Panc1 (cell line): ENCODE measurements around the gene WDR72. TPM values are rescaled to one million over a fixed set of nuclear protein-coding genes. Genes with fewer than 3 reads are reported as not detected.

Experiments used
- ATAC-seq: fragments of 200-7000 bp; cut with Tn5 transposase; 2 replicates; pipeline ENCODE4 v1.9.1; 2020; ENCODE audit warnings: mild to moderate bottlenecking, moderate library complexity
- BruUV-seq: library from RNA; stranded (reverse); fragments of 400-500 nt; replicated peaks from 2 replicates; lab custom pipeline; 2021; lab: Mats Ljungman, UMichigan
- CTCF ChIA-PET: fragments of 300-600 bp; sonication (Branson Sonifier 250); formaldehyde crosslinking; loops from one replicate; lab custom pipeline; 2022; ENCODE audit warnings: antibody characterized with exemption; lab: Charles Lee
- POLR2A ChIA-PET: fragments of 300-600 bp; sonication (Branson Sonifier 250); formaldehyde crosslinking; loops from one replicate; lab custom pipeline; 2022; ENCODE audit warnings: antibody characterized with exemption; lab: Charles Lee
- DNase-seq: peaks from one replicate; pipeline ENCODE4 v3.0.0-alpha.2; 2010; ENCODE audit warnings: low read depth, low spot score
- H3K27ac ChIP-seq: 2 replicates; pipeline ENCODE4 v1.5.1; 2011; ENCODE audit warnings: mild to moderate bottlenecking, low read length, inconsistent platforms
- H3K27me3 ChIP-seq: fragments of 200-500 bp; sonication (Bioruptor generic); 2 replicates; pipeline ENCODE4 v1.6.0; 2014; ENCODE audit warnings: low read length, inconsistent platforms; ENCODE audit not compliant: control insufficient read depth, insufficient read depth
- H3K36me3 ChIP-seq: fragments of 200-500 bp; sonication (Bioruptor generic); 2 replicates; pipeline ENCODE4 v1.5.1; 2014; ENCODE audit warnings: inconsistent platforms, mild to moderate bottlenecking, low read length, moderate library complexity; ENCODE audit not compliant: control insufficient read depth, insufficient read depth
- H3K4me1 ChIP-seq: 2 replicates; pipeline ENCODE4 v1.5.1; 2011; ENCODE audit warnings: inconsistent platforms, mild to moderate bottlenecking, low read length, moderate library complexity; ENCODE audit not compliant: control insufficient read depth, insufficient read depth
- H3K4me3 ChIP-seq, 2 experiments: 2 replicates each; pipeline ENCODE4 v1.5.1; 2011 to 2012; ENCODE audit warnings: low read depth in 2 of 2, low read length in 2 of 2, mild to moderate bottlenecking in 2 of 2, inconsistent platforms in 1 of 2, moderate library complexity in 1 of 2
- H3K9me3 ChIP-seq: fragments of 200-500 bp; sonication (Bioruptor generic); 2 replicates; pipeline ENCODE4 v1.5.1; 2014; ENCODE audit warnings: low read depth, mild to moderate bottlenecking, inconsistent platforms, low read length, moderate library complexity; ENCODE audit not compliant: control insufficient read depth, insufficient read depth
- POLR2AphosphoS5 ChIP-seq: IDR thresholded peaks from 2 replicates; pipeline ENCODE4 v1.6.1; 2012; ENCODE audit warnings: mild to moderate bottlenecking, low read depth, low read length, moderate library complexity
- SIN3A ChIP-seq: IDR thresholded peaks from 2 replicates; pipeline ENCODE4 v1.6.1; 2012; ENCODE audit warnings: low read depth, mild to moderate bottlenecking, low read length, moderate library complexity, borderline replicate concordance; ENCODE audit not compliant: insufficient read depth
- TCF7L2 ChIP-seq: IDR thresholded peaks from 2 replicates; pipeline ENCODE4 v1.6.1; 2011; ENCODE audit warnings: mild to moderate bottlenecking, low read depth, low read length, inconsistent platforms
- in situ Hi-C: cut with HindIII; loops from 2 replicates; pipeline ENCODE4 v1.10.0; 2016; ENCODE audit warnings: low sequenced_read_pairs, low pct_unique_long_range_greater_than_20kb
- intact Hi-C: fragments of 100-400 bp; cut with micrococcal nuclease; formaldehyde crosslinking; loops from one replicate; pipeline ENCODE4 v1.10.0; 2022; ENCODE audit not compliant: unreplicated experiment
- total RNA-seq: library from RNA; stranded (reverse); gene quantifications from one replicate; pipeline ENCODE4 v1.2.1, GENCODE V29; 2021; ENCODE audit not compliant: unreplicated experiment
- TF ChIP-seq, protein P1 (sequence below), 2 experiments: IDR thresholded peaks; 2 replicates each; pipeline ENCODE4 v1.6.1; 2011 to 2012; ENCODE audit warnings: low read depth in 2 of 2, control low read depth in 1 of 2, low read length in 1 of 2, mild to moderate bottlenecking in 1 of 2, moderate library complexity in 1 of 2; ENCODE audit not compliant: insufficient read depth in 1 of 2
- TF ChIP-seq, protein P2 (sequence below): fragments of 450-650 bp; IDR thresholded peaks from 2 replicates; pipeline ENCODE4 v1.5.1; 2017; ENCODE audit warnings: mild to moderate bottlenecking

The WDR72 gene
- total RNA-seq, 1 experiment from 2014 or later = 0.03 TPM

DNA sequence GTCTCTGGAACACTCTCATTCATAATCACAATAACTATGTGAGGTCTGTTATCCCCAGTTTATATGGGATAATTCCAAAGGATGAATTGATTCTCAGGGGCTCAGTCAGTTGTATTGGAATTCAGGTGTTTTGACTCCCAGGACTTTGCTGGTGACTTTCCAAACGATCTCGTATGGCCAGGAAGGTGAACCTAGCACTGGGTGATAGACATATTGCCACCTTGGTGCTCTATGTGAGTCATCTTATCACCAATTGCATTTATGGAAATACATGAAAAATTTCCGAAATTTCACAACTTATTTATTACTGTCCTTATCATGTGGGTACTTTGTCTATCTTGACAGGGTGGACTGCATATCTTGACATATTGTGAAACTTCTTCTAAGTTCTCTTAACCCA is 287.3 kb downstream of the WDR72 start:
- Histone ChIP-seq H3K9me3 (no peaks in the 10 kb centered on the region), H3K4me1 (no peaks in the 10 kb centered on the region), H3K27ac (no peak overlapping the region), H3K36me3 (no peaks in the 10 kb centered on the region), H3K27me3 (no peaks in the 10 kb centered on the region; the same call in 1 of the 2 replicates), H3K4me3 (no peak overlapping the region)
- no TSS peak for BruUV-seq
- TF ChIP-seq, protein P1, sequence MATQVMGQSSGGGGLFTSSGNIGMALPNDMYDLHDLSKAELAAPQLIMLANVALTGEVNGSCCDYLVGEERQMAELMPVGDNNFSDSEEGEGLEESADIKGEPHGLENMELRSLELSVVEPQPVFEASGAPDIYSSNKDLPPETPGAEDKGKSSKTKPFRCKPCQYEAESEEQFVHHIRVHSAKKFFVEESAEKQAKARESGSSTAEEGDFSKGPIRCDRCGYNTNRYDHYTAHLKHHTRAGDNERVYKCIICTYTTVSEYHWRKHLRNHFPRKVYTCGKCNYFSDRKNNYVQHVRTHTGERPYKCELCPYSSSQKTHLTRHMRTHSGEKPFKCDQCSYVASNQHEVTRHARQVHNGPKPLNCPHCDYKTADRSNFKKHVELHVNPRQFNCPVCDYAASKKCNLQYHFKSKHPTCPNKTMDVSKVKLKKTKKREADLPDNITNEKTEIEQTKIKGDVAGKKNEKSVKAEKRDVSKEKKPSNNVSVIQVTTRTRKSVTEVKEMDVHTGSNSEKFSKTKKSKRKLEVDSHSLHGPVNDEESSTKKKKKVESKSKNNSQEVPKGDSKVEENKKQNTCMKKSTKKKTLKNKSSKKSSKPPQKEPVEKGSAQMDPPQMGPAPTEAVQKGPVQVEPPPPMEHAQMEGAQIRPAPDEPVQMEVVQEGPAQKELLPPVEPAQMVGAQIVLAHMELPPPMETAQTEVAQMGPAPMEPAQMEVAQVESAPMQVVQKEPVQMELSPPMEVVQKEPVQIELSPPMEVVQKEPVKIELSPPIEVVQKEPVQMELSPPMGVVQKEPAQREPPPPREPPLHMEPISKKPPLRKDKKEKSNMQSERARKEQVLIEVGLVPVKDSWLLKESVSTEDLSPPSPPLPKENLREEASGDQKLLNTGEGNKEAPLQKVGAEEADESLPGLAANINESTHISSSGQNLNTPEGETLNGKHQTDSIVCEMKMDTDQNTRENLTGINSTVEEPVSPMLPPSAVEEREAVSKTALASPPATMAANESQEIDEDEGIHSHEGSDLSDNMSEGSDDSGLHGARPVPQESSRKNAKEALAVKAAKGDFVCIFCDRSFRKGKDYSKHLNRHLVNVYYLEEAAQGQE (IDR thresholded peaks at IDR 0.05; ENCODE audit: insufficient read depth in 1 of 2, low read depth in 2 of 2, low read length in 1 of 2) = no peak
- TF ChIP-seq TCF7L2 (no peak), POLR2AphosphoS5 (no peak), SIN3A (no peak)
- TF ChIP-seq, protein P2, sequence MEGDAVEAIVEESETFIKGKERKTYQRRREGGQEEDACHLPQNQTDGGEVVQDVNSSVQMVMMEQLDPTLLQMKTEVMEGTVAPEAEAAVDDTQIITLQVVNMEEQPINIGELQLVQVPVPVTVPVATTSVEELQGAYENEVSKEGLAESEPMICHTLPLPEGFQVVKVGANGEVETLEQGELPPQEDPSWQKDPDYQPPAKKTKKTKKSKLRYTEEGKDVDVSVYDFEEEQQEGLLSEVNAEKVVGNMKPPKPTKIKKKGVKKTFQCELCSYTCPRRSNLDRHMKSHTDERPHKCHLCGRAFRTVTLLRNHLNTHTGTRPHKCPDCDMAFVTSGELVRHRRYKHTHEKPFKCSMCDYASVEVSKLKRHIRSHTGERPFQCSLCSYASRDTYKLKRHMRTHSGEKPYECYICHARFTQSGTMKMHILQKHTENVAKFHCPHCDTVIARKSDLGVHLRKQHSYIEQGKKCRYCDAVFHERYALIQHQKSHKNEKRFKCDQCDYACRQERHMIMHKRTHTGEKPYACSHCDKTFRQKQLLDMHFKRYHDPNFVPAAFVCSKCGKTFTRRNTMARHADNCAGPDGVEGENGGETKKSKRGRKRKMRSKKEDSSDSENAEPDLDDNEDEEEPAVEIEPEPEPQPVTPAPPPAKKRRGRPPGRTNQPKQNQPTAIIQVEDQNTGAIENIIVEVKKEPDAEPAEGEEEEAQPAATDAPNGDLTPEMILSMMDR = no peak
- no peak for ATAC-seq
- no peak for DNase-seq
- ChIA-PET POLR2A (no interaction called here), CTCF (no interaction called here)
- in situ Hi-C loops = no loop called here
- intact Hi-C loops = no loop called here

DNA sequence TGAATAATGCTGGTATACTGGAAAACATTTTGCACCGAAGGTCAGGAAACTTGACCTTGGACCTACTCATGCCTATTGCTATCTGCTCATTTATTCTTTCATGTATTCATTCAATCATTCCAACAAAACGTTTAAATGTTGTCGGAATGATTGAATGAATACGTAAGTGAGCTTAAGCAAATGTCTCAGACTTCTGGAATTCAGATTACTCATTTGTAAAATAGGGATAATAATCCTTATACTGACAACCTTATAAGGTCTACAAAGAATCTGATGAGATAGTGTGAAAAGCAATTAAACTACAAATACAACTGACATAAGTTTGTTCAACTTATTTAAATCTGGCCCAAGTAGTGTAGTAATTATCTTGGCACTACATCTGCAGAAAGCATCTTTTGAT is 288.7 kb downstream of the WDR72 start:
- Histone ChIP-seq H3K27me3 (no peaks in the 10 kb centered on the region; the same call in 1 of the 2 replicates), H3K4me3 (no peak overlapping the region), H3K27ac (no peak overlapping the region), H3K36me3 (no peaks in the 10 kb centered on the region), H3K4me1 (no peaks in the 10 kb centered on the region), H3K9me3 (no peaks in the 10 kb centered on the region)
- ChIA-PET POLR2A (no interaction called here), CTCF (no interaction called here)
- DNase-seq (no peak), ATAC-seq (no peak)
- in situ Hi-C loops (no loop called here), intact Hi-C loops (no loop called here)
- TF ChIP-seq, protein P1 (IDR thresholded peaks at IDR 0.05; ENCODE audit: insufficient read depth in 1 of 2, low read depth in 2 of 2, low read length in 1 of 2) = no peak
- TF ChIP-seq, protein P2 = no peak
- TF ChIP-seq SIN3A (no peak), TCF7L2 (no peak), POLR2AphosphoS5 (no peak)
- BruUV-seq = no TSS peak
